SK-N-SH (cell line): ENCODE measurements around the gene FEZF2. TPM values are rescaled to one million over a fixed set of nuclear protein-coding genes. Genes with fewer than 3 reads are reported as not detected.
A peak's percentile ranks its signal among the peaks of the same experiment; 100 is the strongest.

Experiments used
- CTCF ChIA-PET: fragments of 300-600, 350-600 bp; formaldehyde crosslinking; extraction: SDS; loops from one replicate; lab custom pipeline; 2021; lab: Yijun Ruan, JAX
- POLR2A ChIA-PET: fragments of 350-600 bp; sonication (Branson Sonifier 250); formaldehyde crosslinking; extraction: SDS; loops from one replicate; lab custom pipeline; 2020; ENCODE audit warnings: antibody characterized with exemption, inconsistent platforms; lab: Yijun Ruan, JAX
- DNase-seq: peaks from one replicate; pipeline ENCODE4 v3.0.0; 2012
- H2AFZ ChIP-seq: fragments of 200-600 bp; sonication (generic); 2 replicates; pipeline ENCODE4 v1.8.1; 2016; ENCODE audit warnings: antibody characterized with exemption, mild to moderate bottlenecking, low read depth
- H3F3A ChIP-seq: fragments of 200-600 bp; sonication (generic); replicated peaks from 2 replicates; pipeline ENCODE3; 2016; ENCODE audit warnings: antibody characterized with exemption, mild to moderate bottlenecking; ENCODE audit not compliant: insufficient read depth
- H3K27ac ChIP-seq, 2 experiments: fragments of 200-500 bp in 1 of 2; fragments of 200-600 bp in 1 of 2; sonication (Bioruptor generic) in 1 of 2; sonication (generic), shearing (Covaris generic) in 1 of 2; 2 replicates each; pipeline versions ENCODE4 v1.5.1 to v1.6.1; 2014 to 2016; ENCODE audit warnings: low read depth in 2 of 2, inconsistent platforms in 1 of 2, low read length in 1 of 2, mild to moderate bottlenecking in 1 of 2, mixed read lengths in 1 of 2
- H3K27me3 ChIP-seq: fragments of 200-600 bp; sonication (generic), shearing (Covaris generic); 2 replicates; pipeline ENCODE4 v1.6.1; 2016; ENCODE audit warnings: mixed run types; ENCODE audit not compliant: insufficient read depth
- H3K36me3 ChIP-seq, 2 experiments: fragments of 200-500 bp in 1 of 2; fragments of 200-600 bp in 1 of 2; sonication (Bioruptor generic) in 1 of 2; sonication (generic) in 1 of 2; replicated peaks in 1 of 2; 2 replicates each; pipeline versions ENCODE3 to v1.5.1; 2014 to 2016; ENCODE audit warnings: low read length in 1 of 2, mild to moderate bottlenecking in 1 of 2; ENCODE audit not compliant: insufficient read depth in 2 of 2, control insufficient read depth in 1 of 2
- H3K4me1 ChIP-seq, 2 experiments: fragments of 200-500 bp in 1 of 2; fragments of 200-600 bp in 1 of 2; sonication (Bioruptor generic) in 1 of 2; sonication (generic), shearing (Covaris generic) in 1 of 2; 2 replicates each; pipeline versions ENCODE4 v1.5.1 to v1.6.1; 2014 to 2016; ENCODE audit warnings: low read depth in 1 of 2, low read length in 1 of 2, mixed run types in 1 of 2; ENCODE audit not compliant: insufficient read depth in 2 of 2, control insufficient read depth in 1 of 2
- H3K4me2 ChIP-seq: fragments of 200-600 bp; sonication (generic), shearing (Covaris generic); 2 replicates; pipeline ENCODE4 v1.6.1; 2017; ENCODE audit warnings: mixed run types
- H3K4me3 ChIP-seq, 2 experiments: fragments of 200-500 bp in 1 of 2; fragments of 200-600 bp in 1 of 2; sonication (Bioruptor generic) in 1 of 2; sonication (generic), shearing (Covaris generic) in 1 of 2; 2 replicates each; pipeline versions ENCODE4 v1.5.1 to v1.8.1; 2014 to 2016; ENCODE audit warnings: low read depth in 2 of 2, inconsistent platforms in 1 of 2, low read length in 1 of 2, mild to moderate bottlenecking in 1 of 2, mixed read lengths in 1 of 2, moderate library complexity in 1 of 2
- H3K79me2 ChIP-seq: fragments of 200-600 bp; sonication (generic); 2 replicates; pipeline ENCODE4 v1.8.1; 2017; ENCODE audit warnings: mild to moderate bottlenecking; ENCODE audit not compliant: insufficient read depth
- H3K9ac ChIP-seq: fragments of 200-600 bp; sonication (generic); 2 replicates; pipeline ENCODE4 v1.6.1; 2017; ENCODE audit warnings: mixed run types
- H3K9me2 ChIP-seq: fragments of 200-600 bp; sonication (generic); 2 replicates; pipeline ENCODE4 v1.6.1; 2017; ENCODE audit warnings: mixed run types
- H3K9me3 ChIP-seq: fragments of 200-600 bp; sonication (generic); 2 replicates; pipeline ENCODE4 v1.6.1; 2017; ENCODE audit warnings: mixed run types, mild to moderate bottlenecking, moderate library complexity
- H4K20me1 ChIP-seq: fragments of 200-600 bp; sonication (generic); 2 replicates; pipeline ENCODE4 v1.6.1; 2017; ENCODE audit warnings: mild to moderate bottlenecking, mixed run types; ENCODE audit not compliant: insufficient read depth
- CHD2 ChIP-seq: fragments of 150-350 bp; IDR thresholded peaks from 2 replicates; pipeline ENCODE4 v1.6.1; 2018; ENCODE audit warnings: low read length; ENCODE audit not compliant: partially characterized antibody
- EP300 ChIP-seq, 2 experiments: IDR thresholded peaks; 2 replicates each; pipeline versions ENCODE4 v1.4.0 to v1.6.1; 2012; ENCODE audit warnings: borderline replicate concordance in 1 of 2, low read depth in 1 of 2, low read length in 1 of 2
- EZH2phosphoT487 ChIP-seq: fragments of 200-600 bp; sonication (generic); IDR thresholded peaks from 2 replicates; pipeline ENCODE4 v1.6.1; 2017; ENCODE audit warnings: low read depth, mixed run types, mild to moderate bottlenecking, antibody characterized with exemption, moderate library complexity, borderline replicate concordance
- FOSL2 ChIP-seq: IDR thresholded peaks from 2 replicates; pipeline ENCODE4 v1.4.0; 2012; ENCODE audit warnings: low read depth, mild to moderate bottlenecking, moderate library complexity, borderline replicate concordance
- FOXJ3 ChIP-seq: sonication (generic); formaldehyde crosslinking; IDR thresholded peaks from 2 replicates; pipeline ENCODE4 v1.5.1; 2020; ENCODE audit warnings: mild to moderate bottlenecking, missing genetic modification reagents
- FOXM1 ChIP-seq: IDR thresholded peaks from 2 replicates; pipeline ENCODE4 v1.4.0; 2012; ENCODE audit warnings: low read depth, mild to moderate bottlenecking
- MXI1 ChIP-seq: IDR thresholded peaks from 2 replicates; pipeline ENCODE4 v1.6.1; 2012; ENCODE audit warnings: mild to moderate bottlenecking, low read depth, low read length, improper control_type of control experiment
- NFIC ChIP-seq: IDR thresholded peaks from 2 replicates; pipeline ENCODE4 v1.4.0; 2012; ENCODE audit warnings: borderline replicate concordance
- RCOR1 ChIP-seq: fragments of 150-350 bp; IDR thresholded peaks from 2 replicates; pipeline ENCODE4 v1.6.1; 2017; ENCODE audit warnings: antibody characterized with exemption, low read length
- RFX5 ChIP-seq: IDR thresholded peaks from 2 replicates; pipeline ENCODE4 v1.6.1; 2012; ENCODE audit warnings: mild to moderate bottlenecking, improper control_type of control experiment, low read length
- RXRA ChIP-seq: IDR thresholded peaks from 2 replicates; pipeline ENCODE4 v1.4.0; 2012; ENCODE audit warnings: low read depth, mild to moderate bottlenecking, borderline replicate concordance
- SMC3 ChIP-seq: IDR thresholded peaks from 2 replicates; pipeline ENCODE4 v1.6.1; 2012; ENCODE audit warnings: low read depth, low read length, improper control_type of control experiment
- TAF1 ChIP-seq: IDR thresholded peaks from 2 replicates; pipeline ENCODE4 v1.6.1; 2012; ENCODE audit warnings: low read depth, mild to moderate bottlenecking, low read length, moderate library complexity, borderline replicate concordance
- TCF12 ChIP-seq: IDR thresholded peaks from 2 replicates; pipeline ENCODE4 v1.4.0; 2012
- TEAD4 ChIP-seq: IDR thresholded peaks from 2 replicates; pipeline ENCODE4 v1.4.0; 2012; ENCODE audit warnings: mild to moderate bottlenecking, borderline replicate concordance; ENCODE audit not compliant: insufficient read depth
- YY1 ChIP-seq: IDR thresholded peaks from 2 replicates; pipeline ENCODE4 v1.4.0; 2012; ENCODE audit warnings: low read depth, mild to moderate bottlenecking
- WGBS: methylation state at CpG from one replicate; pipeline ENCODE4 v1.1.6; 2017; ENCODE audit warnings: low lambda C conversion rate; 5-methylcytosine and 5-hydroxymethylcytosine counted together
- polyA plus RNA-seq, 3 experiments: library from polyadenylated mRNA; depleted of rRNA; stranded (reverse); fragments of >200 nt; gene quantifications; 2 replicates each; pipeline ENCODE4 v1.2.3, GENCODE V29; 2012
- TF ChIP-seq, protein P1 (sequence below): IDR thresholded peaks from 2 replicates; pipeline ENCODE4 v1.4.0; 2012; ENCODE audit warnings: low read depth, borderline replicate concordance
- TF ChIP-seq, protein P2 (sequence below): fragments of 150-350 bp; IDR thresholded peaks from 2 replicates; pipeline ENCODE4 v1.6.1; 2016; ENCODE audit warnings: mild to moderate bottlenecking, low read depth, low read length
- TF ChIP-seq, protein P3 (sequence below): IDR thresholded peaks from 2 replicates; pipeline ENCODE4 v1.4.0; 2012; ENCODE audit warnings: low read depth

FEZF2 gene
- polyA plus RNA-seq, 1 of the 3 experiments (the other 2 are of a cell fraction), result not detected

DNA sequence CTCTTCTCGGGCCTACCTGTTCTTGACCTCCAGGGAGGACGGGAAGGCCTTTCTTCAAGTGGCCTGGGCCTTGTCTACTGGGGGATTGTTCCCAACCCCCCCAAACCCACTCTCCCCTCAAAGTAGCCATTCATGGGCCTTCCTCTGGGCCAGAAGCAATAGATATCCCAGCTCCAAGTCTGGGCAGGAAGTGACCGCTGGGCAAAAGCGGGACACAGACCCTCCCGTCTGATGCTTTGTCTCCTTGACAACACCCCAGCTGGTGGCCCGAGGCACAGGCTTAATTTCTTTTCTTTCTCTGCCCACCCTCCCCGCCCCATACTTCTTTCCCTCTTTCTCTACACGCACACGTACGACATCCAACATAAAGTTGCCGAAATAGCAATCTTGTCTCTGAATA, 41.4 kb upstream of the FEZF2 start:
- Histone ChIP-seq H3K9ac (no peak overlapping the region), H3K9me2 (no peaks in the 10 kb centered on the region), H3K27me3 (no peaks in the 10 kb centered on the region), H3K4me2 (no peak overlapping the region), H3K36me3 (no peaks in the 10 kb centered on the region), H3K79me2 (no peaks in the 10 kb centered on the region; the same call in 1 of the 2 replicates), H2AFZ (no peak overlapping the region), H3K27ac (no peak overlapping the region), H4K20me1 (no peaks in the 10 kb centered on the region), H3K4me3 (no peak overlapping the region), H3K9me3 (no peaks in the 10 kb centered on the region), H3F3A (no peaks in the 10 kb centered on the region), H3K4me1 (no peaks in the 10 kb centered on the region; a peak in 1 of 4 replicates)
- CTCF ChIA-PET, result interaction anchor here (0.5 kb wide), 1 partner anchor 15 kb away, joined by 3 read pairs; no protein-coding TSS in a partner anchor
- WGBS, result 77% methylated on average over 9 of the region's 11 CpGs
- DNase-seq, result peak; percentile 20
- TF ChIP-seq TCF12 (no peak), RCOR1 (no peak), TEAD4 (no peak), MXI1 (no peak), RFX5 (no peak), NFIC (no peak), RXRA (no peak), EP300 (IDR thresholded peaks at IDR 0.05; ENCODE audit: borderline replicate concordance in 1 of 2, low read depth in 1 of 2, low read length in 1 of 2) (no peak), FOXM1 (no peak), CHD2 (no peak), SMC3 (no peak), TAF1 (no peak), FOSL2 (no peak), YY1 (no peak), FOXJ3 (CRISPR knock-in tag) (no peak), EZH2phosphoT487 (no peak)
- TF ChIP-seq, protein P1, sequence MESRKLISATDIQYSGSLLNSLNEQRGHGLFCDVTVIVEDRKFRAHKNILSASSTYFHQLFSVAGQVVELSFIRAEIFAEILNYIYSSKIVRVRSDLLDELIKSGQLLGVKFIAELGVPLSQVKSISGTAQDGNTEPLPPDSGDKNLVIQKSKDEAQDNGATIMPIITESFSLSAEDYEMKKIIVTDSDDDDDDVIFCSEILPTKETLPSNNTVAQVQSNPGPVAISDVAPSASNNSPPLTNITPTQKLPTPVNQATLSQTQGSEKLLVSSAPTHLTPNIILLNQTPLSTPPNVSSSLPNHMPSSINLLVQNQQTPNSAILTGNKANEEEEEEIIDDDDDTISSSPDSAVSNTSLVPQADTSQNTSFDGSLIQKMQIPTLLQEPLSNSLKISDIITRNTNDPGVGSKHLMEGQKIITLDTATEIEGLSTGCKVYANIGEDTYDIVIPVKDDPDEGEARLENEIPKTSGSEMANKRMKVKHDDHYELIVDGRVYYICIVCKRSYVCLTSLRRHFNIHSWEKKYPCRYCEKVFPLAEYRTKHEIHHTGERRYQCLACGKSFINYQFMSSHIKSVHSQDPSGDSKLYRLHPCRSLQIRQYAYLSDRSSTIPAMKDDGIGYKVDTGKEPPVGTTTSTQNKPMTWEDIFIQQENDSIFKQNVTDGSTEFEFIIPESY, result no peak
- TF ChIP-seq, protein P2, sequence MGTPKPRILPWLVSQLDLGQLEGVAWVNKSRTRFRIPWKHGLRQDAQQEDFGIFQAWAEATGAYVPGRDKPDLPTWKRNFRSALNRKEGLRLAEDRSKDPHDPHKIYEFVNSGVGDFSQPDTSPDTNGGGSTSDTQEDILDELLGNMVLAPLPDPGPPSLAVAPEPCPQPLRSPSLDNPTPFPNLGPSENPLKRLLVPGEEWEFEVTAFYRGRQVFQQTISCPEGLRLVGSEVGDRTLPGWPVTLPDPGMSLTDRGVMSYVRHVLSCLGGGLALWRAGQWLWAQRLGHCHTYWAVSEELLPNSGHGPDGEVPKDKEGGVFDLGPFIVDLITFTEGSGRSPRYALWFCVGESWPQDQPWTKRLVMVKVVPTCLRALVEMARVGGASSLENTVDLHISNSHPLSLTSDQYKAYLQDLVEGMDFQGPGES, result no peak
- TF ChIP-seq, protein P3, sequence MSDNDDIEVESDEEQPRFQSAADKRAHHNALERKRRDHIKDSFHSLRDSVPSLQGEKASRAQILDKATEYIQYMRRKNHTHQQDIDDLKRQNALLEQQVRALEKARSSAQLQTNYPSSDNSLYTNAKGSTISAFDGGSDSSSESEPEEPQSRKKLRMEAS, result no peak
- POLR2A ChIA-PET, result no interaction called here
